Coronary artery (tissue), 2 donors: Measurements from ENCODE around the gene SPAG16.

ENCODE experiments used
- DNase-seq: peaks from one replicate; pipeline ENCODE4 v3.0.0-alpha.2; 2017; ENCODE audit warnings: low spot score
- H3K27ac ChIP-seq, 2 donors: fragments of 200-600 bp; sonication (generic); one replicate each; pipeline ENCODE4 v1.5.1; 2016 to 2019
- H3K4me3 ChIP-seq: fragments of 200-600 bp; sonication (generic); 2 replicates; pipeline ENCODE4 v1.5.1; 2016; ENCODE audit warnings: mild to moderate bottlenecking, moderate library complexity
- TF ChIP-seq, protein P1 (sequence below): fragments of 200-600 bp; sonication (generic); IDR thresholded peaks from one replicate; pipeline ENCODE4 v1.5.1; 2019; ENCODE audit warnings: antibody characterized with exemption

Gene SPAG16

DNA sequence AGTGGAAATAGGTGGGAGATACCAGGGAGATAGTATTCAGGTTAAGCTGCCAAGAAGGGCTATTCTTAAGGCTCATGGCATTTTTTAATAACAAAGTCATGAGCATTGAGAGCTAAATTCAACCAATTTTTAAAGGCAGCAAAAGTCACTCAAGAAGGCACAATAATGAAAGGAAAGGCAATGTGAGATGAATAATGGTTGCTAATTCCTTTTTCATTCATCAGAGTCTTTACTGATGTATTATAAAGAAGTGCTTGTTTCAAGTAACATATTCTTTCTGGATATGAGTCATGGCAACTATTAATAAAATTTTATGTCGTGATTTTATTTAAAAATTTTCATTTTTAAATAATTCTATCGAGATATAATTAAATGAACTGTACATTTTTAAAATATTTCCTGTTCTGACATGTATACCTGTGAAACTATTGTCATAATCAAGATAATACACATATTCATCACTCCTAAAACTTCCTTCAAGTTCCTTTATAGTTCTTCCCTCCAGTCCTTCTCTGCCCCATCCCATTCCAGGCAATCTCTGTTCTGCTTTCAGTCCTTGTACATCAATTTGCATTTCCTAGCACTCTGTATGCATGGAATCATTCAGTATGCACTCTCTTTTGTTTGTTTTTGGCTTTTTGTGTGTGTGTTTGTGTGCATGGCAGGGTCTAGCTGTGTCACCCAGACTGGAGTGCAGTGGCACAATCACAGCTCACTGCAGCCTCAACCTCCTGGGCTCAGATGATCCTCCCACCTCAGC, 1167.4 kb downstream of the SPAG16 start:
- no peak overlapping the region for H3K4me3 ChIP-seq
- no peak overlapping the region for H3K27ac ChIP-seq
- DNase-seq: no peak
- TF ChIP-seq, protein P1, sequence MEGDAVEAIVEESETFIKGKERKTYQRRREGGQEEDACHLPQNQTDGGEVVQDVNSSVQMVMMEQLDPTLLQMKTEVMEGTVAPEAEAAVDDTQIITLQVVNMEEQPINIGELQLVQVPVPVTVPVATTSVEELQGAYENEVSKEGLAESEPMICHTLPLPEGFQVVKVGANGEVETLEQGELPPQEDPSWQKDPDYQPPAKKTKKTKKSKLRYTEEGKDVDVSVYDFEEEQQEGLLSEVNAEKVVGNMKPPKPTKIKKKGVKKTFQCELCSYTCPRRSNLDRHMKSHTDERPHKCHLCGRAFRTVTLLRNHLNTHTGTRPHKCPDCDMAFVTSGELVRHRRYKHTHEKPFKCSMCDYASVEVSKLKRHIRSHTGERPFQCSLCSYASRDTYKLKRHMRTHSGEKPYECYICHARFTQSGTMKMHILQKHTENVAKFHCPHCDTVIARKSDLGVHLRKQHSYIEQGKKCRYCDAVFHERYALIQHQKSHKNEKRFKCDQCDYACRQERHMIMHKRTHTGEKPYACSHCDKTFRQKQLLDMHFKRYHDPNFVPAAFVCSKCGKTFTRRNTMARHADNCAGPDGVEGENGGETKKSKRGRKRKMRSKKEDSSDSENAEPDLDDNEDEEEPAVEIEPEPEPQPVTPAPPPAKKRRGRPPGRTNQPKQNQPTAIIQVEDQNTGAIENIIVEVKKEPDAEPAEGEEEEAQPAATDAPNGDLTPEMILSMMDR: no peak
